Measurements from ENCODE around the gene AGO3. TPM values are rescaled to one million over a fixed set of nuclear protein-coding genes. Genes with fewer than 3 reads are reported as not detected.

The AGO3 gene
- total and polyA plus RNA-seq, 7 donors: 0.60 to 27.4 (median 18.5) TPM

- peak overlapping the region; percentile 96 to 100 (median 98) for H3K27ac ChIP-seq
- no peaks in the 10 kb centered on the region for H3K36me3 ChIP-seq
- peak overlapping the region; percentile 88 to 92 (median 90) for H3K4me3 ChIP-seq
- no peaks in the 10 kb centered on the region for H3K27me3 ChIP-seq
- TF ChIP-seq CTCF (IDR thresholded peaks at IDR 0.05): no peak
- no peak for TF ChIP-seq POLR2A (IDR thresholded peaks at IDR 0.05)
- TF ChIP-seq POLR2AphosphoS5 (IDR thresholded peaks at IDR 0.05): peak in 1 of 4 donors; percentile 29
- intact Hi-C loops (cut with DNase I): loop anchor here (2.0 to 5.0 kb wide), 2 partner anchors 47 to 157 kb away; partner anchors contain the start of genes ADPRS and AGO1
- DNase-seq: peak; percentile 83
- 2% methylated on average over 15 of the region's 15 CpGs for WGBS, 2 donors
- H3K4me1 ChIP-seq: peaks cover 0 to 44% (median 25%) of the 10 kb centered on the region in 4 donors
- H3K9me3 ChIP-seq: no peaks in the 10 kb centered on the region
These were observed 944 bp upstream of the AGO3 start for GRCh38 chr1:35929730-35930592.

- Histone ChIP-seq H3K27ac (peak overlapping the region; percentile 96 to 100 (median 98)), H3K36me3 (no peaks in the 10 kb centered on the region), H3K27me3 (no peaks in the 10 kb centered on the region), H3K4me3 (peak overlapping the region; percentile 88 to 92 (median 90)), H3K4me1 (peaks cover 0 to 41% (median 22%) of the 10 kb centered on the region in 4 donors), H3K9me3 (no peaks in the 10 kb centered on the region)
- TF ChIP-seq CTCF (IDR thresholded peaks at IDR 0.05) (no peak), POLR2A (IDR thresholded peaks at IDR 0.05) (no peak), POLR2AphosphoS5 (IDR thresholded peaks at IDR 0.05) (no peak), EP300 (IDR thresholded peaks at IDR 0.05) (no peak)
- intact Hi-C loops (cut with DNase I): loop anchor here (2.0 to 5.0 kb wide), 2 partner anchors 49 to 156 kb away; partner anchors contain the start of genes ADPRS and AGO1
- no peak for DNase-seq
- WGBS, 2 donors: 1% methylated on average over 28 of the region's 28 CpGs
These were observed 697 bp downstream of the AGO3 start for GRCh38 chr1:35931446-35932157.

GRCh38 chr1:35932158-35932636 lies 1.3 kb downstream of the AGO3 start:
- intact Hi-C loops (cut with DNase I): loop anchor here (5.0 kb wide), 1 partner anchor 155 kb away; the partner anchor contains the start of gene ADPRS
- Histone ChIP-seq H3K27me3 (no peaks in the 10 kb centered on the region), H3K4me3 (peak overlapping the region in 3 of 4 donors; percentile 88 to 90 (median 89)), H3K36me3 (no peaks in the 10 kb centered on the region), H3K9me3 (no peaks in the 10 kb centered on the region), H3K4me1 (peaks cover 0 to 41% (median 22%) of the 10 kb centered on the region in 4 donors), H3K27ac (peak overlapping the region; percentile 96 to 100 (median 98))
- DNase-seq: no peak
- TF ChIP-seq POLR2AphosphoS5 (IDR thresholded peaks at IDR 0.05): no peak
- TF ChIP-seq POLR2A (IDR thresholded peaks at IDR 0.05): no peak
- no peak for TF ChIP-seq EP300 (IDR thresholded peaks at IDR 0.05)
- TF ChIP-seq CTCF (IDR thresholded peaks at IDR 0.05): no peak
- WGBS, 2 donors: 53 to 60% methylated on average over 7 of the region's 7 CpGs

- intact Hi-C loops (cut with DNase I): loop anchor here (5.0 kb wide), 1 partner anchor 154 kb away; the partner anchor contains the start of gene ADPRS
- DNase-seq: no peak
These were observed 2.0 kb downstream of the AGO3 start for GRCh38 chr1:35932941-35933340.

More at GRCh38 chr1:35932941-35933340, 2.0 kb downstream of the AGO3 start:
- H3K4me1 ChIP-seq: peaks cover 0 to 41% (median 22%) of the 10 kb centered on the region in 4 donors
- TF ChIP-seq POLR2AphosphoS5 (IDR thresholded peaks at IDR 0.05) (no peak), EP300 (IDR thresholded peaks at IDR 0.05) (no peak), CTCF (IDR thresholded peaks at IDR 0.05) (no peak), POLR2A (IDR thresholded peaks at IDR 0.05) (no peak)
- no peaks in the 10 kb centered on the region for H3K27me3 ChIP-seq
- H3K36me3 ChIP-seq: no peaks in the 10 kb centered on the region
- H3K27ac ChIP-seq: no peak overlapping the region
- H3K4me3 ChIP-seq: no peak overlapping the region
- H3K9me3 ChIP-seq: no peaks in the 10 kb centered on the region
